Measurements from ENCODE around the gene OR52E8.

The OR52E8 gene

GRCh38 chr11:5807580-5807979, 49.9 kb downstream of the OR52E8 start:
- no peak for DNase-seq (ENCODE audit: low spot score)

Measured in HuH-7.5 (cell line).